ENCODE measurements around the gene RBM15B. TPM values are rescaled to one million over a fixed set of nuclear protein-coding genes. Genes with fewer than 3 reads are reported as not detected.
A peak's percentile ranks its signal among the peaks of the same experiment; 100 is the strongest.

The RBM15B gene
- polyA plus RNA-seq (2011; rRNA removed) = 7.9 and 10.9 TPM in 2 replicates
- 10.0 and 13.4 TPM in 2 replicates for polyA plus RNA-seq (2012; cell fraction: cytosol; rRNA removed)
- polyA plus RNA-seq (2012; cell fraction: nucleus; rRNA removed) = 8.4 and 8.7 TPM in 2 replicates
- polyA plus RNA-seq (2017; fragmentation: RNase III; extraction: RNeasy Plus Mini Kit Qiagen cat#74134 plus additional on column Dnase treatment) = 15.4 to 18.0 TPM (median 17.0 TPM) in 3 replicates
- 15.9 and 16.0 TPM in 2 replicates for polyA minus RNA-seq (2011; rRNA and poly(A)+ RNA removed)

- Histone ChIP-seq H3K27ac (peak within 1 kb of the TSS; percentile 94 to 99), H3K9me3 (no peaks in the 10 kb centered on the region), H3K4me2 (peak within 1 kb of the TSS; percentile 95), H3K4me1 (peaks cover 38% of the 10 kb centered on the region), H3K4me3 (peak within 1 kb of the TSS; percentile 92)
- no peak for TF ChIP-seq ATOH8 (CRISPR knock-in tag; IDR thresholded peaks at IDR 0.05; ENCODE audit: low read depth)
- TF ChIP-seq PBX3 (IDR thresholded peaks at IDR 0.05) = peak; percentile 47; the same call in 1 of the 2 replicates
- peak; percentile 57; the same call in 1 of the 2 replicates for TF ChIP-seq KDM5A (IDR thresholded peaks at IDR 0.05)
- no peak for TF ChIP-seq CHD2 (IDR thresholded peaks at IDR 0.05; ENCODE audit: low read length, partially characterized antibody)
- TF ChIP-seq POLR2A (IDR thresholded peaks at IDR 0.05; ENCODE audit: low read length) = peak; percentile 61; the same call in 1 of the 2 replicates
- peak; percentile 59; the same call in 1 of the 2 replicates for TF ChIP-seq MYC (IDR thresholded peaks at IDR 0.05; ENCODE audit: borderline replicate concordance, low read length)
- no peak for TF ChIP-seq HDAC2 (IDR thresholded peaks at IDR 0.05)
- no peak for TF ChIP-seq TP53 (CRISPR knock-in tag; IDR thresholded peaks at IDR 0.05)
- TF ChIP-seq RARB (CRISPR knock-in tag; IDR thresholded peaks at IDR 0.05) = no peak
- TF ChIP-seq RFX5 (IDR thresholded peaks at IDR 0.05) = no peak
- no peak for TF ChIP-seq MAZ (IDR thresholded peaks at IDR 0.05; ENCODE audit: borderline replicate concordance, low read depth, low read length)
- TF ChIP-seq USF2 (IDR thresholded peaks at IDR 0.05) = peak; percentile 90
- TF ChIP-seq BCL3 (IDR thresholded peaks at IDR 0.05) = 0 out of 3 replicates have a peak, but pooled peaks have one; percentile 64
- TF ChIP-seq CBX2 (IDR thresholded peaks at IDR 0.05; ENCODE audit: borderline replicate concordance, low read depth) = no peak
- no peak for TF ChIP-seq NR3C1 (IDR thresholded peaks at IDR 0.05)
- TF ChIP-seq JUNB (IDR thresholded peaks at IDR 0.05) = no peak
- peak; percentile 52 for TF ChIP-seq SMC3 (IDR thresholded peaks at IDR 0.05)
- TF ChIP-seq ZFP36 (IDR thresholded peaks at IDR 0.05; ENCODE audit: borderline replicate concordance, partially characterized antibody) = no peak
- TF ChIP-seq ZSCAN20 (CRISPR knock-in tag; IDR thresholded peaks at IDR 0.05) = no peak
- no peak for TF ChIP-seq NPAS2 (CRISPR knock-in tag; IDR thresholded peaks at IDR 0.05; ENCODE audit: borderline replicate concordance)
- peak; percentile 92 for TF ChIP-seq PHF8 (IDR thresholded peaks at IDR 0.05; ENCODE audit: borderline replicate concordance, low read depth)
- no peak for TF ChIP-seq EP300 (IDR thresholded peaks at IDR 0.05)
- TF ChIP-seq CTCF (IDR thresholded peaks at IDR 0.05) = peak; percentile 75
- no peak for TF ChIP-seq FOSB (CRISPR knock-in tag; IDR thresholded peaks at IDR 0.05)
- no peak for TF ChIP-seq TFCP2L1 (CRISPR knock-in tag; IDR thresholded peaks at IDR 0.05)
- TF ChIP-seq HEYL (CRISPR knock-in tag; IDR thresholded peaks at IDR 0.05) = no peak
- TF ChIP-seq MAX (IDR thresholded peaks at IDR 0.05) = peak; percentile 82
- peak; percentile 34 to 41; a peak in 2 of 5 replicates for TF ChIP-seq RAD21 (conservative IDR thresholded peaks at IDR 0.05 in 1 of 2, IDR thresholded peaks at IDR 0.05 in 1 of 2)
- no peak for TF ChIP-seq POLR2AphosphoS2 (conservative IDR thresholded peaks at IDR 0.05; ENCODE audit: low read length)
- no peak; a peak in 1 of 4 replicates for TF ChIP-seq CEBPB (IDR thresholded peaks at IDR 0.05)
- no peak for TF ChIP-seq CBX8 (IDR thresholded peaks at IDR 0.05)
- peak; percentile 67 to 86 for TF ChIP-seq JUN (IDR thresholded peaks at IDR 0.05)
- ChIA-PET CTCF (interaction anchor here (0.6 to 9.2 kb wide), 10 partner anchors 13 to 819 kb away, joined by 3 to 106 read pairs (median 10); partner anchors contain the start of genes CISH, DCAF1 and MAPKAPK3), POLR2A (no interaction called here)
- peak; percentile 82 to 95 for DNase-seq (ENCODE audit: low read depth in 1 of 2, low spot score in 1 of 2)
- 0% methylated on average over 3 of the region's 83 CpGs for WGBS (ENCODE audit: missing lambda C conversion rate)
- ATAC-seq = peak; percentile 88 to 93
- no peak for FAIRE-seq
Measured at GRCh38 chr3:51391075-51391565, at the start of gene RBM15B. Gene RBM15B, plus strand, starts transcription at chr3:51391285. Its CDS starts 115 bp downstream, at chr3:51391400.

Measured in A549 (cell line).